Hepatocyte (in vitro differentiated cells): Measurements from ENCODE around the gene SH3TC1. TPM values are rescaled to one million over a fixed set of nuclear protein-coding genes. Genes with fewer than 3 reads are reported as not detected.

Source experiments
- DNase-seq: peaks from one replicate; pipeline ENCODE4 v3.0.0-alpha.2; 2016; ENCODE audit warnings: low spot score
- H2AFZ ChIP-seq: fragments of 200-600 bp; sonication (generic); 2 replicates; pipeline ENCODE4 v1.6.0; 2016; ENCODE audit warnings: antibody characterized with exemption, mild to moderate bottlenecking
- H3K27ac ChIP-seq: fragments of 200-600 bp; sonication (generic); 2 replicates; pipeline ENCODE4 v1.5.1; 2016; ENCODE audit warnings: mild to moderate bottlenecking
- H3K27me3 ChIP-seq: fragments of 200-600 bp; sonication (generic); 2 replicates; pipeline ENCODE4 v1.6.1; 2016
- H3K36me3 ChIP-seq: fragments of 200-600 bp; sonication (generic); replicated peaks from 2 replicates; pipeline ENCODE4 v1.5.1; 2016; ENCODE audit warnings: low read depth; ENCODE audit not compliant: insufficient read depth
- H3K4me1 ChIP-seq: fragments of 200-600 bp; sonication (generic); 2 replicates; pipeline ENCODE4 v1.5.1; 2016; ENCODE audit warnings: mild to moderate bottlenecking, moderate library complexity; ENCODE audit not compliant: insufficient read depth
- H3K4me2 ChIP-seq: fragments of 200-600 bp; sonication (generic); 2 replicates; pipeline ENCODE4 v1.6.0; 2016
- H3K4me3 ChIP-seq: fragments of 200-600 bp; sonication (generic); 2 replicates; pipeline ENCODE4 v1.5.1; 2016; ENCODE audit warnings: mild to moderate bottlenecking
- H3K79me2 ChIP-seq: fragments of 200-600 bp; sonication (generic); 2 replicates; pipeline ENCODE4 v1.6.0; 2017; ENCODE audit warnings: mild to moderate bottlenecking
- H3K9me2 ChIP-seq: fragments of 200-600 bp; sonication (generic); replicated peaks from 2 replicates; pipeline ENCODE4 v1.6.0; 2017; ENCODE audit warnings: mild to moderate bottlenecking; ENCODE audit not compliant: insufficient read depth
- H3K9me3 ChIP-seq: fragments of 200-600 bp; sonication (generic); 2 replicates; pipeline ENCODE4 v1.5.1; 2016; ENCODE audit warnings: low read depth, mild to moderate bottlenecking
- H4K20me1 ChIP-seq: fragments of 200-600 bp; sonication (generic); 2 replicates; pipeline ENCODE4 v1.6.0; 2016; ENCODE audit warnings: mild to moderate bottlenecking; ENCODE audit not compliant: insufficient read depth, poor library complexity, severe bottlenecking
- CTCF ChIP-seq: fragments of 200-600 bp; sonication (generic); IDR thresholded peaks from 2 replicates; pipeline ENCODE4 v1.5.1; 2016; ENCODE audit warnings: antibody characterized with exemption, mild to moderate bottlenecking; ENCODE audit not compliant: poor library complexity
- EZH2 ChIP-seq: fragments of 200-600 bp; sonication (generic); IDR thresholded peaks from 2 replicates; pipeline ENCODE4 v1.6.1; 2016; ENCODE audit warnings: antibody characterized with exemption, mild to moderate bottlenecking, borderline replicate concordance
- EZH2phosphoT487 ChIP-seq: fragments of 200-600 bp; sonication (generic); IDR thresholded peaks from one replicate; pipeline ENCODE4 v1.6.1; 2018; ENCODE audit warnings: antibody characterized with exemption, mild to moderate bottlenecking, low read depth, moderate library complexity; ENCODE audit not compliant: unreplicated experiment, severe bottlenecking
- WGBS: methylation state at CpG from one replicate; pipeline ENCODE4 v1.1.6; 2016; ENCODE audit warnings: low lambda C conversion rate; ENCODE audit errors: missing lambda C conversion rate; 5-methylcytosine and 5-hydroxymethylcytosine counted together
- polyA plus RNA-seq: library from polyadenylated mRNA; unstranded; fragments of >200 nt; fragmentation: Nextera tagmentation; extraction: Ambion mirVana; gene quantifications from 2 replicates; pipeline ENCODE4 v1.2.1, GENCODE V29; 2016
- total RNA-seq: library from RNA; depleted of rRNA; stranded (reverse); fragments of >200 nt; gene quantifications from 2 replicates; pipeline ENCODE4 v1.2.3, GENCODE V29; 2014

Gene SH3TC1
- total and polyA plus RNA-seq, 2 experiments from 2014 or later = 30.3 to 35.4 TPM

- peak; percentile 87 for DNase-seq
- Histone ChIP-seq H3K4me2 (peak overlapping the region; percentile 29), H3K27ac (peak overlapping the region; percentile 66)
These were observed 16.0 kb upstream of the SH3TC1 start for GRCh38 chr4:8182858-8183725.

GRCh38 chr4:8184061-8184460, 15.0 kb upstream of the SH3TC1 start:
- Histone ChIP-seq H3K4me3 (no peak overlapping the region), H3K9me2 (no peaks in the 10 kb centered on the region), H3K79me2 (no peaks in the 10 kb centered on the region), H3K36me3 (no peaks in the 10 kb centered on the region), H3K27me3 (no peaks in the 10 kb centered on the region), H4K20me1 (no peaks in the 10 kb centered on the region), H3K9me3 (no peaks in the 10 kb centered on the region), H3K4me1 (peaks cover 27% of the 10 kb centered on the region), H2AFZ (no peak overlapping the region), H3K4me2 (no peak overlapping the region), H3K27ac (no peak overlapping the region)
- DNase-seq = no peak
- WGBS = 92% methylated on average over 4 of the region's 4 CpGs
- no peak for TF ChIP-seq EZH2
- TF ChIP-seq CTCF = no peak
- no peak for TF ChIP-seq EZH2phosphoT487

More at GRCh38 chr4:8182858-8183725, 16.0 kb upstream of the SH3TC1 start:
- no peak overlapping the region for H2AFZ ChIP-seq
- no peaks in the 10 kb centered on the region for H4K20me1 ChIP-seq
- TF ChIP-seq CTCF (no peak), EZH2 (no peak), EZH2phosphoT487 (no peak)
- H3K79me2 ChIP-seq = no peaks in the 10 kb centered on the region
- H3K27me3 ChIP-seq = no peaks in the 10 kb centered on the region
- H3K9me3 ChIP-seq = no peaks in the 10 kb centered on the region
- H3K9me2 ChIP-seq = no peaks in the 10 kb centered on the region
- 78% methylated on average over 22 of the region's 25 CpGs for WGBS
- H3K4me3 ChIP-seq = no peak overlapping the region
- peaks cover 27% of the 10 kb centered on the region for H3K4me1 ChIP-seq
- H3K36me3 ChIP-seq = no peaks in the 10 kb centered on the region

- Histone ChIP-seq H3K36me3 (no peaks in the 10 kb centered on the region), H3K4me3 (no peak overlapping the region), H2AFZ (no peak overlapping the region), H4K20me1 (no peaks in the 10 kb centered on the region), H3K9me3 (no peaks in the 10 kb centered on the region), H3K27me3 (no peaks in the 10 kb centered on the region), H3K9me2 (no peaks in the 10 kb centered on the region), H3K4me2 (no peak overlapping the region), H3K79me2 (no peaks in the 10 kb centered on the region), H3K27ac (no peak overlapping the region), H3K4me1 (peaks cover 27% of the 10 kb centered on the region)
- no peak for TF ChIP-seq CTCF
- no peak for TF ChIP-seq EZH2
- no peak for TF ChIP-seq EZH2phosphoT487
- no peak for DNase-seq
- 71% methylated on average over 9 of the region's 9 CpGs for WGBS
These were observed 13.8 kb upstream of the SH3TC1 start for GRCh38 chr4:8185295-8185694.
